HCT116 (cell line): ENCODE results near the gene GPANK1.

Experiments
- ATF3 ChIP-seq: IDR thresholded peaks from 2 replicates; pipeline ENCODE4 v1.6.1; 2012
- CBX3 ChIP-seq: IDR thresholded peaks from 2 replicates; pipeline ENCODE4 v1.6.1; 2012; ENCODE audit warnings: low read depth
- CEBPB ChIP-seq: IDR thresholded peaks from 2 replicates; pipeline ENCODE4 v1.6.1; 2012; ENCODE audit warnings: low read depth
- CTCF ChIP-seq, 3 experiments: fragments of 200-600 bp in 1 of 3; sonication (generic) in 1 of 3; IDR thresholded peaks in 2 of 3; conservative IDR thresholded peaks in 1 of 3; 2 replicates each; pipeline ENCODE4 v1.5.1; 2012 to 2017; ENCODE audit warnings: low read depth in 2 of 3, low read length in 2 of 3, antibody characterized with exemption in 1 of 3, borderline replicate concordance in 1 of 3, control low read depth in 1 of 3, mild to moderate bottlenecking in 1 of 3, mixed read lengths in 1 of 3, mixed run types in 1 of 3, moderate library complexity in 1 of 3; ENCODE audit not compliant: insufficient read depth in 1 of 3
- EGR1 ChIP-seq: IDR thresholded peaks from 2 replicates; pipeline ENCODE4 v1.6.1; 2012; ENCODE audit warnings: low read depth
- EZH2 ChIP-seq: fragments of 200-600 bp; sonication (generic); IDR thresholded peaks from 2 replicates; pipeline ENCODE4 v1.6.1; 2017; ENCODE audit warnings: antibody characterized with exemption, mixed run types
- EZH2phosphoT487 ChIP-seq: fragments of 200-600 bp; IDR thresholded peaks from 2 replicates; pipeline ENCODE4 v1.6.1; 2018; ENCODE audit warnings: antibody characterized with exemption, borderline replicate concordance
- POLR2A ChIP-seq: IDR thresholded peaks from 2 replicates; pipeline ENCODE4 v1.7.0; 2011; ENCODE audit warnings: borderline replicate concordance; ENCODE audit not compliant: insufficient read depth, insufficient read length; ENCODE audit errors: extremely low read depth
- POLR2AphosphoS5 ChIP-seq: IDR thresholded peaks from 2 replicates; pipeline ENCODE4 v1.6.1; 2011; ENCODE audit warnings: mild to moderate bottlenecking, low read depth, low read length, moderate library complexity
- SP1 ChIP-seq: IDR thresholded peaks from 2 replicates; pipeline ENCODE4 v1.6.1; 2012; ENCODE audit warnings: low read depth
- ZFX ChIP-seq: fragments of 450-650 bp; IDR thresholded peaks from 2 replicates; pipeline ENCODE4 v1.6.1; 2017
- ZNF274 ChIP-seq: fragments of 200-500 bp; sonication (Bioruptor generic); IDR thresholded peaks from 2 replicates; pipeline ENCODE4 v1.6.1; 2014; ENCODE audit warnings: mild to moderate bottlenecking, low read depth, low read length, inconsistent platforms
- TF ChIP-seq, protein P1 (sequence below): IDR thresholded peaks from 2 replicates; pipeline ENCODE4 v1.6.1; 2012; ENCODE audit warnings: low read depth
- TF ChIP-seq, protein P2 (sequence below): IDR thresholded peaks from 2 replicates; pipeline ENCODE4 v1.6.1; 2011; ENCODE audit warnings: mild to moderate bottlenecking, low read length, moderate library complexity; ENCODE audit not compliant: insufficient replicate concordance; ENCODE audit errors: extremely low read depth

GRCh38 chr6:31619805-31620585 is 44.8 kb downstream of the GPANK1 start:
- TF ChIP-seq CTCF (IDR thresholded peaks at IDR 0.05 in 2 of 3, conservative IDR thresholded peaks at IDR 0.05 in 1 of 3; ENCODE audit: borderline replicate concordance in 1 of 3, insufficient read depth in 1 of 3, low read depth in 2 of 3, low read length in 2 of 3) (no peak), POLR2A (peak; percentile 68), EZH2phosphoT487 (no peak), EZH2 (no peak), ZFX (no peak), POLR2AphosphoS5 (peak; percentile 80; the same call in 1 of the 2 replicates), ZNF274 (no peak), CEBPB (no peak), EGR1 (peak; percentile 94), ATF3 (no peak), SP1 (peak; percentile 91), CBX3 (no peak)
- TF ChIP-seq, protein P1, sequence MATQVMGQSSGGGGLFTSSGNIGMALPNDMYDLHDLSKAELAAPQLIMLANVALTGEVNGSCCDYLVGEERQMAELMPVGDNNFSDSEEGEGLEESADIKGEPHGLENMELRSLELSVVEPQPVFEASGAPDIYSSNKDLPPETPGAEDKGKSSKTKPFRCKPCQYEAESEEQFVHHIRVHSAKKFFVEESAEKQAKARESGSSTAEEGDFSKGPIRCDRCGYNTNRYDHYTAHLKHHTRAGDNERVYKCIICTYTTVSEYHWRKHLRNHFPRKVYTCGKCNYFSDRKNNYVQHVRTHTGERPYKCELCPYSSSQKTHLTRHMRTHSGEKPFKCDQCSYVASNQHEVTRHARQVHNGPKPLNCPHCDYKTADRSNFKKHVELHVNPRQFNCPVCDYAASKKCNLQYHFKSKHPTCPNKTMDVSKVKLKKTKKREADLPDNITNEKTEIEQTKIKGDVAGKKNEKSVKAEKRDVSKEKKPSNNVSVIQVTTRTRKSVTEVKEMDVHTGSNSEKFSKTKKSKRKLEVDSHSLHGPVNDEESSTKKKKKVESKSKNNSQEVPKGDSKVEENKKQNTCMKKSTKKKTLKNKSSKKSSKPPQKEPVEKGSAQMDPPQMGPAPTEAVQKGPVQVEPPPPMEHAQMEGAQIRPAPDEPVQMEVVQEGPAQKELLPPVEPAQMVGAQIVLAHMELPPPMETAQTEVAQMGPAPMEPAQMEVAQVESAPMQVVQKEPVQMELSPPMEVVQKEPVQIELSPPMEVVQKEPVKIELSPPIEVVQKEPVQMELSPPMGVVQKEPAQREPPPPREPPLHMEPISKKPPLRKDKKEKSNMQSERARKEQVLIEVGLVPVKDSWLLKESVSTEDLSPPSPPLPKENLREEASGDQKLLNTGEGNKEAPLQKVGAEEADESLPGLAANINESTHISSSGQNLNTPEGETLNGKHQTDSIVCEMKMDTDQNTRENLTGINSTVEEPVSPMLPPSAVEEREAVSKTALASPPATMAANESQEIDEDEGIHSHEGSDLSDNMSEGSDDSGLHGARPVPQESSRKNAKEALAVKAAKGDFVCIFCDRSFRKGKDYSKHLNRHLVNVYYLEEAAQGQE, result no peak
- TF ChIP-seq, protein P2, sequence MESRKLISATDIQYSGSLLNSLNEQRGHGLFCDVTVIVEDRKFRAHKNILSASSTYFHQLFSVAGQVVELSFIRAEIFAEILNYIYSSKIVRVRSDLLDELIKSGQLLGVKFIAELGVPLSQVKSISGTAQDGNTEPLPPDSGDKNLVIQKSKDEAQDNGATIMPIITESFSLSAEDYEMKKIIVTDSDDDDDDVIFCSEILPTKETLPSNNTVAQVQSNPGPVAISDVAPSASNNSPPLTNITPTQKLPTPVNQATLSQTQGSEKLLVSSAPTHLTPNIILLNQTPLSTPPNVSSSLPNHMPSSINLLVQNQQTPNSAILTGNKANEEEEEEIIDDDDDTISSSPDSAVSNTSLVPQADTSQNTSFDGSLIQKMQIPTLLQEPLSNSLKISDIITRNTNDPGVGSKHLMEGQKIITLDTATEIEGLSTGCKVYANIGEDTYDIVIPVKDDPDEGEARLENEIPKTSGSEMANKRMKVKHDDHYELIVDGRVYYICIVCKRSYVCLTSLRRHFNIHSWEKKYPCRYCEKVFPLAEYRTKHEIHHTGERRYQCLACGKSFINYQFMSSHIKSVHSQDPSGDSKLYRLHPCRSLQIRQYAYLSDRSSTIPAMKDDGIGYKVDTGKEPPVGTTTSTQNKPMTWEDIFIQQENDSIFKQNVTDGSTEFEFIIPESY, result no peak
